Smooth muscle cell (in vitro differentiated cells): ENCODE data around the gene GSTP1. TPM values are rescaled to one million over a fixed set of nuclear protein-coding genes. Genes with fewer than 3 reads are reported as not detected.
"Not testable (repeated sequence)": the region's sequence is repeated elsewhere in the genome, so short reads cannot be mapped to it uniquely, and the experiment has no call there.

Experiments
- DNase-seq: peaks from one replicate; lab custom pipeline; 2025; ENCODE audit not compliant: unreplicated experiment; lab: John Stamatoyannopoulos, UW
- H2AFZ ChIP-seq: fragments of 200-600 bp; sonication (generic); 2 replicates; pipeline ENCODE4 v1.6.0; 2016; ENCODE audit warnings: antibody characterized with exemption, low read depth, mild to moderate bottlenecking
- H3F3A ChIP-seq: fragments of 200-600 bp; sonication (generic); 2 replicates; pipeline ENCODE4 v1.6.0; 2017; ENCODE audit warnings: antibody characterized with exemption, low read depth
- H3K27ac ChIP-seq: fragments of 200-600 bp; sonication (generic); 2 replicates; pipeline ENCODE4 v1.5.1; 2016; ENCODE audit warnings: low read depth, mild to moderate bottlenecking
- H3K27me3 ChIP-seq: fragments of 200-600 bp; sonication (generic); 2 replicates; pipeline ENCODE4 v1.6.1; 2016; ENCODE audit warnings: low read depth, mild to moderate bottlenecking
- H3K36me3 ChIP-seq: fragments of 200-600 bp; sonication (generic); 2 replicates; pipeline ENCODE4 v1.5.1; 2016; ENCODE audit warnings: low read depth
- H3K4me1 ChIP-seq: fragments of 200-600 bp; sonication (generic); 2 replicates; pipeline ENCODE4 v1.5.1; 2016; ENCODE audit warnings: low read depth
- H3K4me2 ChIP-seq: fragments of 200-600 bp; sonication (generic); 2 replicates; pipeline ENCODE4 v1.6.0; 2016; ENCODE audit warnings: mild to moderate bottlenecking
- H3K4me3 ChIP-seq: fragments of 200-600 bp; sonication (generic); 2 replicates; pipeline ENCODE4 v1.5.1; 2016; ENCODE audit warnings: mild to moderate bottlenecking
- H3K79me2 ChIP-seq: fragments of 200-600 bp; sonication (generic); 2 replicates; pipeline ENCODE4 v1.6.0; 2016; ENCODE audit warnings: low read depth, mild to moderate bottlenecking
- H3K9ac ChIP-seq: fragments of 200-600 bp; sonication (generic); 2 replicates; pipeline ENCODE4 v1.6.0; 2016; ENCODE audit warnings: low read depth
- H3K9me3 ChIP-seq: fragments of 200-600 bp; sonication (generic); replicated peaks from 2 replicates; pipeline ENCODE4 v1.5.1; 2016; ENCODE audit warnings: low read depth
- H4K20me1 ChIP-seq: fragments of 200-600 bp; sonication (generic); 2 replicates; pipeline ENCODE4 v1.6.0; 2016; ENCODE audit warnings: low read depth
- CTCF ChIP-seq: fragments of 200-600 bp; sonication (generic); IDR thresholded peaks from 2 replicates; pipeline ENCODE4 v1.5.1; 2017; ENCODE audit warnings: borderline replicate concordance, mild to moderate bottlenecking, antibody characterized with exemption; ENCODE audit not compliant: insufficient read depth, poor library complexity, severe bottlenecking
- WGBS: methylation state at CpG from one replicate; pipeline ENCODE4 v1.1.7; 2016; ENCODE audit warnings: low lambda C conversion rate; 5-methylcytosine and 5-hydroxymethylcytosine counted together
- polyA plus RNA-seq: library from polyadenylated mRNA; unstranded; fragments of >200 nt; fragmentation: Nextera tagmentation; extraction: Ambion mirVana; gene quantifications from 2 replicates; pipeline ENCODE4 v1.2.1, GENCODE V29; 2016
- total RNA-seq: library from RNA; depleted of rRNA; stranded (reverse); fragments of >200 nt; gene quantifications from 2 replicates; pipeline ENCODE4 v1.2.3, GENCODE V29; 2014

GSTP1 gene
- total and polyA plus RNA-seq, 2 experiments from 2014 or later = 874 to 1,489 TPM

- Histone ChIP-seq H3K4me3 (no peak overlapping the region), H3K4me1 (no peaks in the 10 kb centered on the region), H3K9ac (no peak overlapping the region), H4K20me1 (no peaks in the 10 kb centered on the region), H3K9me3 (no peaks in the 10 kb centered on the region), H3F3A (no peaks in the 10 kb centered on the region), H3K79me2 (no peaks in the 10 kb centered on the region), H3K4me2 (no peak overlapping the region), H3K27me3 (no peaks in the 10 kb centered on the region), H3K27ac (no peak overlapping the region), H2AFZ (no peak overlapping the region), H3K36me3 (no peaks in the 10 kb centered on the region)
- TF ChIP-seq CTCF = no peak
- DNase-seq = no peak
- WGBS = 83% methylated on average over 8 of the region's 8 CpGs
These were observed 38.3 kb upstream of the GSTP1 start for GRCh38 chr11:67545280-67545679.

- not testable (repeated sequence) for H3K27ac ChIP-seq, H2AFZ ChIP-seq, H3K4me3 ChIP-seq, H4K20me1 ChIP-seq, H3K79me2 ChIP-seq, DNase-seq, H3K4me1 ChIP-seq, H3K36me3 ChIP-seq, H3K9me3 ChIP-seq, H3K9ac ChIP-seq, H3F3A ChIP-seq, H3K27me3 ChIP-seq, H3K4me2 ChIP-seq
- 92% methylated on average over 4 of the region's 4 CpGs for WGBS
These were observed 35.5 kb upstream of the GSTP1 start for GRCh38 chr11:67548112-67548511.

- Histone ChIP-seq H3K36me3 (no peaks in the 10 kb centered on the region), H3K9me3 (no peaks in the 10 kb centered on the region), H2AFZ (no peak overlapping the region), H3K27ac (no peak overlapping the region), H3K27me3 (no peaks in the 10 kb centered on the region), H3K4me1 (no peaks in the 10 kb centered on the region), H3K4me3 (no peak overlapping the region), H3K79me2 (no peaks in the 10 kb centered on the region), H4K20me1 (no peaks in the 10 kb centered on the region), H3K4me2 (no peak overlapping the region), H3K9ac (no peak overlapping the region), H3F3A (no peaks in the 10 kb centered on the region)
- no peak for DNase-seq
- no peak for TF ChIP-seq CTCF
- WGBS = 94% methylated on average over 9 of the region's 9 CpGs
These were observed 35.0 kb upstream of the GSTP1 start for GRCh38 chr11:67548555-67549110.

GRCh38 chr11:67551127-67551526 lies 32.5 kb upstream of the GSTP1 start:
- Histone ChIP-seq H3F3A (no peaks in the 10 kb centered on the region), H2AFZ (no peak overlapping the region), H3K4me1 (no peaks in the 10 kb centered on the region), H3K27ac (no peak overlapping the region), H3K9ac (no peak overlapping the region), H4K20me1 (no peaks in the 10 kb centered on the region), H3K79me2 (no peaks in the 10 kb centered on the region), H3K4me2 (no peak overlapping the region), H3K27me3 (no peaks in the 10 kb centered on the region), H3K36me3 (no peaks in the 10 kb centered on the region), H3K9me3 (no peaks in the 10 kb centered on the region), H3K4me3 (no peak overlapping the region)
- no peak for TF ChIP-seq CTCF
- no peak for DNase-seq

- not testable (repeated sequence) for H3K36me3 ChIP-seq, H3K27me3 ChIP-seq, H3K27ac ChIP-seq, H3F3A ChIP-seq, DNase-seq, H3K9me3 ChIP-seq, H3K9ac ChIP-seq, H3K4me2 ChIP-seq, H2AFZ ChIP-seq, H3K4me1 ChIP-seq, H3K79me2 ChIP-seq, H4K20me1 ChIP-seq, H3K4me3 ChIP-seq
These were observed 31.9 kb upstream of the GSTP1 start for GRCh38 chr11:67551697-67552096.
